ENCODE results near the gene NR2F1-AS1.
"Not testable (repeated sequence)": the region's sequence is repeated elsewhere in the genome, so short reads cannot be mapped to it uniquely, and the experiment has no call there.

NR2F1-AS1 gene

DNA sequence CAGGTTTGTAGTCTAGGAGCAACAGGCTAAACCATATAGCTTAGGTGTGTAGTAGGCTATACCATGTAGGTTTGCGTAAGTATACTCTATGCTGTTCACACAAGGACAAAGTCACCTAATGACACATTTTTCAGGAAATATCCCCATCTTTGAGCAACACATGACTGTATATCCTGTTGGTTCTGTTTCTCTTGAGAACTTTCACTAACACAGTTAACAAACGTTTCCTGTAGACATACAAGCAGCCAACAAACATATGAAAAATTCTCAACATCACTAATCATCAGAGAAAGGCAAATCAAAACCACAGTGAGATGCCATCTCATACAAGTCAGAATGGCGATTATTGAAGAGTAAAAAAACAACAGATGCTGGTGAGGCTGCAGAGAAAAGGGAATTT, 68.2 kb downstream of the NR2F1-AS1 start:
- DNase-seq, result no peak

DNA sequence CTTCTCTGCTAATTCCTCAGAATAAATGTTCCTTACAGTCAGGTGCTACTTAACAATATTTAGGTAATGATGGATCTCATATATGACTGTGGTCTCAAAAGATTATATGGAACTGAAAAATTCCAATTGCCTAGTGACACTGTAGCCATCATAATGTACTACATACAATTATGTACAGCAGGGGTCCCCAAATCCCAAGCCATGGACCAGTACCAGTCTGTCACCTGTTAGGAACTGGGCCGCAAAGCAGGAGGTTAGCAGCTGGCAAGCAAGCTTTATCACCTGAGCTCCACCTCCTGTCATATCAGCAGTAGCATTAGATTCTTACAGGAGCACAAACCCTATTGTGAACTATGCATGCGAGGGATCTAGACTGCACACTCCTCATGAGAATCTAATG, 69.6 kb downstream of the NR2F1-AS1 start:
- no peak for DNase-seq

DNA sequence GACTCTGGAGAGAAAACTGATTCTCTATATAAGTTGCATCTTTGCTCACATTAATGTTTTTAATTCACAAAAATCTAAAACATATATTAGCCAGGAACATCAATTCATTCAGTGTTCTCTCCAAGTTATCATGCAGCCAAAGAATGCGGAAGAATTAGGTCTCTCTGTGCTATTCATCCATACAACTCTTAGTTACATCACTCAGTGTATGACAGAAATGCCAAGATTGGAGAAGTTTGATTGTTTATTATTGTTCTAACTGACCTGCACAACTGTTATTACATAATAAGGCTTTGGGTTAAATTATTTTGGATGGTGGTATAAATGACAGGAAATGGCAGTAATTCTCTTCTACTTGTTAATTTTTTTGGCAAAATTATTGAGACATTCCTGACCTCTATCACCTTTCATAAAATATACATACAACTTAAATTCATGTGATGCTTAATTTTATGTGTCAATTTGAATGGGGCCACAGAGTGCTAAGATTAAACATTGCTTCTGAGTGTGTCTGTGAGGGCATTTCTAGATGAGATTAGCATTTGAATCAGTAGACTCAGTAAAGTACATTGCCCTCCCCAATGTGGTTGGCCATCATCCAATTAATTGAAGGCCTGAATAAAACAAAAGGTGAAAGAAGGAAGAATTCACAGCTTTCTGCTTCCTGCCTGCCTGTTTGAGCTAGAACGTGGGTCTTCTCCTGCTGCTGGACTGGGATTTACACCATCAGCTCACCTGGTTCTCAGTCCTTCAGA, 70.2 kb downstream of the NR2F1-AS1 start:
- no peak for DNase-seq

DNA sequence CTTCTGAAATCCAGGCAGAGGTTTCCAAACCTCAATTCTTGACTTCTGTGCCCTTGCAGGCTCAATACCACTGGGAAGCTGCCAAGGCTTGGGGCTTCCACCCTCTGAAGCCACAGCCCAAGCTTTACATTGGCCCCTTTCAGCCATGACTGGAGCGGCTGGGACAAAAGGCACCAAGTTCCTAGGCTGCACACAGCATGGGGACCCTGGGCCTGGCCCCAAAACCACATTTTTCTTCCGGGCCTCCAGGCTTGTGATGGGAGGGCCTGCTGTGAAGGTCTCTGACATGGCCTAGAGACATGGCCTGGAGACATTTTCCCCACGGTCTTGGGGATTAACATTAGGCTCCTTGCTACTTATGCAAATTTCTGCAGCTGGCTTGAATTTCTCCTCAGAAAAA, 75.5 kb downstream of the NR2F1-AS1 start:
- DNase-seq, result not testable (repeated sequence)

DNA sequence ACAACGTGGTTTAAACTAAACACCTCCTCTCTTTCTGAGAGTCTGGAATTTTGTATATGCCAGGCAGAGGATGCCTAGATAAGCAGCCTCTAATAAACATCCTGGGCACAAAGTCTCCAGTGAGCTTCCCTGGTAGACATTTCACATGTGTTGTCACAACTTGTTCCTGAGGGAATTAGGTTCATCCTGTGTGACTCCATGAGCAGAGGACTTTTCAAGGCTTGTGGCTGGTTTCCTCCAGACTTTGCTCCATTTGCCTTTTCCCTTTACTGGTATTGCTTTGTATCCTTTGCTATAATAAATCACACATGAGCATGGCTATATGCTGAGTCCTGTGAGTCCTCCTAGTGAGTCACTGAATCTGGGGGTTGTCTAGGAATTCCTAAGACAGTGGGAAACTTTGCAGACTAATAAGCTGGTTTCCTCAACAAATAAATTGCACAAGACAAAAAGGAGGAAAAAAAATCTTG, 77.4 kb downstream of the NR2F1-AS1 start:
- DNase-seq, result no peak

DNA sequence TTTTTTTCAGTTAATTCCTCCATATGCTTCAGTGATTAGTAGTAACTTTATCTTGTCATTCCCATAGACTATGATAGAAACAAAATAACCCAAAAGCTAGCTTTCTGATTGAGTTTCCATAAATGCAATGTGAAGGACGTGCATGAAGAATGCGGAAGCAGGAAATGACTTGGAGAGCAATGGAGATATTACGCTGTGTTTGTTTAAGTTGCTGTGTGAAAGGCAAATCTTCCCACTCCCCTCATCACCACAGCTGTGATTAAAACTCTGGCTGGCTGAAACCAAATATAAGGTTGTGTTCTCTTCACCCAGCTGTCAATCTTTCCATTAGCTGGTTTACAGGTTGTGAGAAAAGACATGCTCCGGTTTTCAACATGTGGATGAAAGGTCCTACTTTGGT, 83.9 kb downstream of the NR2F1-AS1 start:
- no peak for DNase-seq

DNA sequence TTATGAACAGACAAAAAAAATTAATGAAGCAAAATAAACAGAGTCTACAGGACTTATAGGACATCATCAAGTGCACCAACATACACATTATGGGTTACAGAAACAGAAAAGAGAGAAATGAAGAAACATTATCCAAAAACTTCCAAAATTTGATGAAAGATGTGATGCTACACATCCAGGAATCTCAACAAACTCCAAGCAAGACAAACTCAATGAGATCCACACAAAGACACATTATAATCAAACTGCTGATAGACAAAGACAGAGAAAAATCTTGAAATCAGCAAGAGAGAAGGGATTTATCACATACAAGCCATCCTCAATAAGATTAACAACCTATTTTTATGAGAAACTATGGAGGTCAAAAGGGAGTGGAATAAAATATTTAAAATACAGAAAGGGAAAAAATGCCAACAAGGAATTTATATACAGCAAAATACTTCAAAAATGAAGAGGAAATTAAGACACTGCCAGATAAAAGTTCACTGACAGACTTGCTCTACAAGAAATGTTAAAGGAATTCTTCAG, 101.0 kb downstream of the NR2F1-AS1 start:
- DNase-seq, result no peak

DNA sequence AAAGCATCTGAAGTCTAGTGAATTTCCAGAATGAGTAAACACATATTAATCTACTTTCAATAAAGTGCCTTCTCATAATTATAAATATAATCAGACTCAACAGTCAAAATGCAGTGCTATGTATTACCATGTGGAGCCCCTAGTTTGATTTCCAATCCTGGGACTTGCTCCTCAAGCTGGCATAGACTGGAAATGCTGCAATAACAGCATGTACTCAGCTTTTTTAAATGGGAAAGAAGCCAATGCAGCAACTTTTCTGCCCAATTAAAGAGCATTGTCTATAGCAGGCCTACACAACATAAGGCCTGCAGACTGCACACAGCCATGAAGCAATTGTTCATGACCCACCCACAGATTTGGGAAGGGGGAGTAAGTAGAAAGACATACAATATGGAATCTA, 103.2 kb downstream of the NR2F1-AS1 start:
- DNase-seq, result no peak

DNA sequence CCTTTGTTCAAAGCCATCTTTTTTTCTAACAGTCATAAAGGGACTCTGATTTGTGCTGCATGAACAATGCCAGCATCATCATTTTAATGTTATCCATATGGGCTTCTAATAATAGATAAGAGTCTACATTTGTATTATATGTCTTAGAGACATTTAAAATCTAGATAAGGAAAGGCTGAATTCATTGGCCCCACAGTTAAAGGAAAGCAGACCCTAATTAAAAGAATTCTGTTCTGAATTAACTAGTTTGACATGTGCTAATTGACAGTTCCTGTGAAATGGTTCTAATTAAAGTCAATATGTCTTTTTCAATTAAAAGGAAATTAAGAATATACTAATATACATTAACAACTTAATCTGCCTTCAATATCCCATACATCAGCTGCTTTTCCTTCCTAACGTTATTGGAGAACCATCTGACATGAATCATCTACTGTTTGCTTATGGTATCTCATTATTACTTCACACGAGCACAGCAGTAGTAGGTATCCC, 104.7 kb downstream of the NR2F1-AS1 start:
- DNase-seq, result no peak

DNA sequence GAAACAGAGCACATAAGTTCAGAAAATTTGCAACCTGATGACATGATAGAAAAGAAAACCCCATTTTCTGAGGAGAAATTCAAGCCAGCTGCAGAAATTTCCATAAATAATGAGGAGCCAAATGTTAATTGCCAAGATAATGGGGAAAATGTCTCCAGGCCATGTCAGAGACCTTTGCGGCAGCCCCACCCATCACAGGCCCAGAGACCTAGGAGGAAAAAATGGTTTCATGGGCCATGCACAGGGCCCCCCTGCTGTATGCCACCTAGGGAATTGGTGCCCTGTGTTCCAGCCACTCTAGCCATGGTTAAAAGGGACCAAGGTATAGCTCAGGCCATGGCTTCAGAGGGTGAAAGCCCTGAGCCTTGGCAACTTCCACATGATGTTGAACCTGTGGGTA, 118.1 kb downstream of the NR2F1-AS1 start:
- DNase-seq, result no peak

DNA sequence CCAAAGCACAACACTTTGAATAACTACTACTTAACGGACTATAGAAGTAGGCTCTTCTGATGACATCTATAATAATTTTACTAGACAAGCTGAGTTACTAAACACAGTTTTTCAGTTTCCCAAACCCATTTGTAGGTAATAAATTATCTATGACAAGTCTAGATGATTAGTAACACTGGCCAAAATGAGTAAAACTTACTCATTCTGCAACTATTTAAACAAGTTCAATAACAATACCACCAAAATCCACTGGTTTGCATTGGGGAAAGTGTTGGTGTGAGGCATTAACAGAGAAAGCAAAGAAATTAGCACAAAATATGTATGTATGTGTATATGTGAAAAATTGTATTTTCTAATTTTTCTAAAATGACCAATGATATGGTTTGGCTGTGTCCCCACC, 119.3 kb downstream of the NR2F1-AS1 start:
- DNase-seq, result no peak

DNA sequence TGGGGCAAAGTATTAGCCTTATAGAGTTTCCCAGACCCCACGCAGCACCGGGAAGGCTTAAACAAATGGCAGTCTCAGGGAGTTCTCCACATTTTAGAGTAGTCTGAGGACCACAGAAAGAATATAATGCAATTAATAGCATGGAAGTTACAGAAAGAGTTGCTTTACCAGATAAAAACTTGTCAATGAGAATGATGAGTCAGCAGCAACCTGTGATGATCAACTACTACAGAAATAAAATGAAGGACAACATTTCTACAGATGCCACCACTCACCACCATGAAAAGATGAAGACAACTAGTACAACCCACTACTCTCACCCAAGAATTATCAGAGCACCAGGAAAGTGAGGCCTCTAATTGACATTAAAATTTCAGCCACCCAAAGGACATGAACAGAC, 120.7 kb downstream of the NR2F1-AS1 start:
- DNase-seq, result no peak

DNA sequence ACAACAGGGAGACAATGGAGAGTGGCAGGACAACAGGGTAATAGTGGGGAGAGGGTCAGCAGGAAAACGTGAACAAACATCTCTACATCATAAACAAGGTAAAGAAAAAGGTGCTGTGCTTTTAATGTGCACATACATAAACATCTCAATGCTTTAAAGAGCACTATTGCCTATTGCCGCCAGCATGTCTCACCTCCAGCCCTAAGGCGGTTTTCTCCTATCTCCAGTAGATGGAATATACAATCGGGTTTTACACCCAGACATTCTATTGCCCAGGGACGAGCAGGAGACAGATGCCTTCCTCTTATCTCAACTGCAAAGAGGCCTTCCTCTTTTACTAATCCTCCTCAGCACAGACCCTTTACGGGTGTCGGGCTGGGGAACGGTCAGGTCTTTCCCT, 124.2 kb downstream of the NR2F1-AS1 start:
- DNase-seq, result not testable (repeated sequence)

DNA sequence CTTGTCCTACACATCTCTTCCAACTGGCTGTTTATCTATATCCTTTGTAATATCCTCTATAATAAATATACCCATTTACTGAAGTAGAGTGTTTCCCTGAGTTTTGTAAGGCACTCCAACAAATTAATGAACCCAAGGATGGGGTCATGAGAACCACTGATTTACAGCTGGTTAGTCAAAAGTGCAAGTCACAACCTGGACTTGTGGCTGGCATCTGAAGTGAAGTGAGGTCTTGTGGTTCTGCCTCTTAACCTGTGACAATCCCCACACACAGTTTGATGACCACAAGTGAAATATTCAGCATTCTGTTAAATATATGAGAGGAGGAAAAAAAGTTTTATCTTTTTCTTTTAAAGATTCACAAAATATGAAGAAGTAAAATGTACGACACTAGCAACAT, 126.1 kb downstream of the NR2F1-AS1 start:
- no peak for DNase-seq

DNA sequence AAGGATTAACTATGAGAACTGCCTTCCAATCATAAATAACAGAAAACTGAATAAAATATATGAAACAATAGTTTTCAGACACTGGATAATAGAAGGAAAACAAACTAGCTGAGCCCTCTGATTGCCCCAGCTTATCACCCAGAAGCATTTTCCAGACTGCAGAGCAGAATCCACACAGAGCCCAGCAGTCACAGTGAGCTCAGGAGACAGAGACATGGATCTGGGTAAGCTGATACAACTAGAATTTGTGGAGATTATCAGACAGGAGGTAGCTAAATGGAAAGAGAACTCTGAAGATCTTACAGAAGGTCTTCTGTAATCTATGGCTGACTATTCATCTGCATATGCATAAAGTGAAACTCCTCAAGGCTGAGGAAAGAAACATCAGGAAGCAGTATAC, 128.8 kb downstream of the NR2F1-AS1 start:
- no peak for DNase-seq

DNA sequence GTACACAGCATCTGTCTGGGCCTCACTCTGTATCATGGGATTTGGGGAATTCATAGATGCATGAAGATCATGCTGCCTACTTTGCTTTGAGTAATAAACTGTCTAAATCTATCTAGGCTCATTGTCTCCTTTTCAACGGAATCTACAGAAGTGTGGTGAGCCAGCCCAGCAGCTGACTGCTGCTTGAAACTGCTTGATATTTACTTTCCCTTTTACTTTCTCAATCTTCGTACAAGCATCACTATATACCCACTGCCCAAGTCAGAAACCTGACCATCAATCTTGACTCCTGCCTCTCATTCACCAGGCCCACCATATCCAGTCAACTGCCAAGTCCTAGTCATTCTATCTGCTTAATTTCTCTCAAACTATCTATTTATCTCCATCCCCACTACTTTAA, 142.9 kb downstream of the NR2F1-AS1 start:
- DNase-seq, result no peak

DNA sequence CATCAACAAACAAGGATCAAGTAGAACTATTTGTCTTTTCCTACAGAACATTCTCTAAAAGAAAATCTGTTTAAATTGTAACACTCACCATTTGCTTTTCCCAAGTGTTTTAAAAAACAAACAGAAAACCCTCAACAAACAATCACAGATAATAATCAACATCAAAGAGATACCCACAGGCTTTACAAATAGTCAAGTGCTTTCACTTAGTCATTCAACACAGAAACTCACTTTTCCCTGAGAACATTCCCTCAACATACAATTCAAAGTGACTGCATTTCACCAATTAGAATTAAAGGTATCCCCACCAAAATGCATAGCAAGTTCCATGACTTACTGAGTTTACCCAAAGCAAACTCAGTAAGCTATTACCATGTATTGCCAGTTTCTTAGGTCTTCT, 144.9 kb downstream of the NR2F1-AS1 start:
- DNase-seq, result no peak

DNA sequence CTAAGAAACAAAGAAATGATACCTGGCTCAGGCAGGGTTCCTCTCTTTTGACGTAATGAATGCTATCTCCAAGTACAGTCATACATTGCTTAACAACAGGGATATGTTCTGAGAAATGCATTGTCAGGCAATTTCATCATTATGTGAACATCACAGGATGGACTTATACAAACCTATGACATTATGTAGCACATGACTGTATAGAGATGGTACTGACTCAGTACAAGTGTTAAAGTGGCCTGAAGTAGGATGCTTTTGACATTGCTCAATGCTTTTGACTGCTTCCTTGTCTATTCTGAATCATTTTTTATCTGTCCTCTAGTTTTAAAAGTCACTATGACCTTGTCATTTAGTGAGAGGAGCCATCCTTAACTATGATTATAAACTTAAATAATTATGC, 147.6 kb downstream of the NR2F1-AS1 start:
- no peak for DNase-seq

DNA sequence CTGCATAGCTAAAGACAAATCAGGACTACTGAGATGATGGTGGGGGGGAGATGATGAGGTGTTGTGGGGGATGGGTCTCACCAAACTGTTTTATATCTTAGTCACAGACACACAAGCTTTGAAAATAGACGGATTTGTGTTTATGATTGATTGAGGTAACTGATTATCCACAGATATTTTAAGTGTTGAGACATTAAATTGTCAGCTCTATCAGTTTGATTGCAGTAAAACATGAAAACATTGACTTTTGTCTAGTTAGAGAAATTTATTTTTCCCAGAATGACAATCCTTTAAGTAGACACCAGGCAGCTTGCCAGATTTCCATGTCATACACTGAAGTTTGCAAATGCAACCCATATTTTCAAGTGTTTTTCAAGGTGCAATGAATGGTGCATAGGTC, 149.8 kb downstream of the NR2F1-AS1 start:
- no peak for DNase-seq

DNA sequence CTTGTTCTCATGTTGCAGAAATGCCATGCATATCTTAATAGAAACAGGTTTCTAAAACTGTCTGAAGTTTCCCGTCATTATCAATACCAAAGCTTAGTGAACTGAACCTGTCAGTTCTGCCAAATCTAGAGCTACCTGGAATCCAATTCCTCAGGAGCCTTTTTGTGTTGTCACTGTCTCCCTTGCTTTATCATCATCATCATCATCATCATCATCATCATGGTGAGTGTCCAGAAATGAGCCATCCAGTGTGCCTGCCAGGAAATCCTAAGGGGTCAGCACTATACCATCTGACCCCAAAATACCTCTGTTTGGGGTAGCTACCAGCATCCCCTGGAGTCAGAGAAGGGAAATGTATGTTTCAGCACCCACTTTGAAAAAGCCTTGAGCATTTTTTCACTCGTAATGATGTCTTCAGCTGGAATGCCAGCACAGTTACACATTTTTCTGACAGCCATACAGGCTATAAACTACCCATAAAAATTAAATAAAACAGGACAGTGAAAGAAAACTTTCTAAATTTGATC, 150.3 kb downstream of the NR2F1-AS1 start:
- no peak for DNase-seq

DNA sequence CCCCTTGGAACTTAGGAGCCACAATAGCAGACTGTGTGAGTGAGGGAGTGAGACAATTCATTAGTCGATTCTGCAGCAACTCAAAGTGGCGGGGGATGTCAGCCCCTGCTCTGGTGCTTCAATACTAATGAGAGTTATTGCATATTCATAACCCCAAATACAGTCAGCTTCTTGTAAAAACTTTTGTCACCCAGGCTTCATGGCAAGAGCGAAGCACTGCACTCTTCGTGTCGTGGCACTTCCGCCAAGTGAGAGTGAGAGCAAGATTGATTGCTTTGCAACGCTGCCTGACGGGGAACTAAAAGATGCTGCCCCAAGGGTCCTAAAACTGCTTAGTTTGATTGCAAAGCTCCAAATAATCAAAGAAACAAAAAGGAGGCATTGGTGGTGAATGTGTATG, 150.9 kb downstream of the NR2F1-AS1 start:
- no peak for DNase-seq

DNA sequence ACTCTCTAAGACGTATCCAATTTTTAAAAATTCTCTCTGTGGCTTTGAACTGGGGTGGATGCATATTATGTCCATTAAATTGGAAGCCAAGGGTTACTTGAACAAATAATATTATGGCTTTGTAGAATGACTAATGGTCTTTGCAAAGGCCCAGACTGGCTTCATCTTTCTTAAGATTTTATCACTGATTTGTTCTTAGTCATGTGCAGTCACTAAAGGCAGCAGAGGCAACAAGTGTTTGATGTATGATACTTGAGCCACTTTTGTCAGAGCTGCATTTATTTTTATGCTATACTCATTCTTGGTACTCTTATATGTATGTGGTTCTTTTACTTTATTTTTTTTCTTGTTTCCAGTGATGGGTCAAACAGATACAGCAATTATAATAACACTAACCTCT, 152.2 kb downstream of the NR2F1-AS1 start:
- DNase-seq, result no peak

DNA sequence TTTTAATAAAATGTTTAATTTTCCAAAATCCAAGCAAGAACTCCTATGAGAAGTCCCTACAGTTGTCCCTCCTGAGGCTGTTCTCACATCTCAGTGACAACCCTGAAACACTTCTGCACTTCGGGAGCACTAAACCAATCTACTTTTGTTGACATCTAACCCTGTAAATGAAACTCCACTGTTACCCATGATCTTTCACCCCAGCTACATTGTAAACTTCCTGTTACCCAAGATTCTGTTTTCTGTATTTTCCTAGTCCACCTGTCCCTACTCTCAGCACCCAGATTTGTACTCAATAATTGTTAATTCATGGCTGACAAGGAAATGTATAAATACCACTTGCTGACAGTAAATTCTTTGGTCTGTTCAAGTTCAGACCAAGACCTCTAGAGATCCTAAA, 153.7 kb downstream of the NR2F1-AS1 start:
- no peak for DNase-seq

DNA sequence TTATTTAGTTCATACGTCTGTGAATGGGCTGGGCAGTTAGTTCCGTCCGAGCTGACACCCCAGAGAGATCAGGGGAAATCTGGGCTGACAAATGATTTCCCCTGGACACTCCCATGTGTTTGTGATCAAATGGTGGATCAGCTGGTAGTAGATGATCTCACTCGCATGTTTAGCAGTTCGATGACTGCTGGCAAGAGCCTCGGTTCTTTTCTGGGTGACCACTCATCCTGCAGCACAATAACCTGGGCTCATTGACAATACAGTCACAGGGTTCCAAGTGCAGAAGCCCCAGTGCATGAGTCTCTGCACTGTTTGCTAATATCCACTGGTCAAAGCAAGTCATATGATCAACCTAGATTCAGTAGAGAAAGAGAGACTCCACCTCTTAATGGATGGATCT, 155.9 kb downstream of the NR2F1-AS1 start:
- DNase-seq, result no peak

DNA sequence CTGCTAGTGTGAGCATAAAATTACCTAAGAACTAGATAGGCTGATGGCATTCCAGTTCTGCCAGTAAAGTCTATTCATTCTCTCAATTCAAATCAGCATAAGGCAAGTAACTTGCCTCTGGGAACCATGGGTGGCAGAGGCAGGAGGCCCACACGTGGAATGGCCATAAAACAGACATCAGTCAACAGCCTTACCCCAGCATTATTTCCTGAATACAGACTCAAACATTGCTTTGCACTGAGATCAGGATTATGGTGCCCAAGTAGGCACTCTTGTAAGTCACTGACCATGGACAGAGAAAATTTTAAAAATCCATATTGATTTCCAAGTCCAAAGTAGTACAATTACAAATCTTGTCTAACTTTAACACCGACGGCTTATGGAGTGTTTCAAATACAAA, 157.7 kb downstream of the NR2F1-AS1 start:
- DNase-seq, result no peak
